GM21717 (cell line): ENCODE measurements around the gene EXOG.
A peak's percentile ranks its signal among the peaks of the same experiment; 100 is the strongest.

Source experiments
- ATAC-seq: cut with Tn5 transposase; IDR thresholded peaks from one replicate; pipeline ENCODE4 v1.9.1; 2021; ENCODE audit warnings: mild to moderate bottlenecking, moderate library complexity; ENCODE audit not compliant: unreplicated experiment

EXOG gene

GRCh38 chr3:38496131-38496910 is at the start of gene EXOG:
EXOG (plus strand) TSS chr3:38496340; CDS start chr3:38496368, 28 bp downstream.
- peak; percentile 79 for ATAC-seq

GRCh38 chr3:38446812-38447211 is 49.3 kb upstream of the EXOG start:
- ATAC-seq, result no peak

- ATAC-seq, result no peak
These were observed 45.3 kb upstream of the EXOG start for GRCh38 chr3:38450853-38451252.

GRCh38 chr3:38453075-38453912 is 42.8 kb upstream of the EXOG start, which contains the start of gene ACVR2B:
ACVR2B (plus strand) TSS chr3:38453890; CDS start chr3:38454323, 433 bp downstream.
- ATAC-seq, result peak; percentile 48

- ATAC-seq, result peak; percentile 7
These were observed 42.3 kb upstream of the EXOG start for GRCh38 chr3:38453913-38454177.

- ATAC-seq, result peak; percentile 25
These were observed 41.8 kb upstream of the EXOG start for GRCh38 chr3:38454178-38454883.

GRCh38 chr3:38454884-38455638 is 41.1 kb upstream of the EXOG start:
- peak; percentile 3 for ATAC-seq

GRCh38 chr3:38455639-38456430 is 40.3 kb upstream of the EXOG start:
- ATAC-seq, result no peak

- ATAC-seq, result no peak
These were observed 38.8 kb upstream of the EXOG start for GRCh38 chr3:38457111-38458003.

- no peak for ATAC-seq
These were observed 37.2 kb upstream of the EXOG start for GRCh38 chr3:38458796-38459498.

- no peak for ATAC-seq
These were observed 36.6 kb upstream of the EXOG start for GRCh38 chr3:38459499-38460048.

GRCh38 chr3:38460377-38461270 is 35.5 kb upstream of the EXOG start:
- ATAC-seq, result no peak

GRCh38 chr3:38465588-38466154 is 30.5 kb upstream of the EXOG start:
- no peak for ATAC-seq

GRCh38 chr3:38468765-38469164 is 27.4 kb upstream of the EXOG start:
- ATAC-seq, result no peak

GRCh38 chr3:38469852-38470251 is 26.3 kb upstream of the EXOG start:
- ATAC-seq, result no peak

- no peak for ATAC-seq
These were observed 24.8 kb upstream of the EXOG start for GRCh38 chr3:38471260-38471857.
